ENCODE measurements around the gene ACBD3.

The ACBD3 gene

GRCh38 chr1:226187019-226187322 lies 430 bp upstream of the ACBD3 start:
- in situ Hi-C loops (cut with MboI; ENCODE audit: low pct_unique_long_range_greater_than_20kb, low sequenced_read_pairs, unreplicated experiment): loop anchor here (5.0 kb wide), 1 partner anchor 55 kb away; no protein-coding TSS in a partner anchor
- no peak for TF ChIP-seq CTCF (IDR thresholded peaks at IDR 0.05; ENCODE audit: extremely low read depth, insufficient read depth, missing control alignments)
- DNase-seq (ENCODE audit: low spot score): no peak

- no peak for DNase-seq (ENCODE audit: low spot score)
- TF ChIP-seq CTCF (IDR thresholded peaks at IDR 0.05; ENCODE audit: extremely low read depth, insufficient read depth, missing control alignments): no peak
- in situ Hi-C loops (cut with MboI; ENCODE audit: low pct_unique_long_range_greater_than_20kb, low sequenced_read_pairs, unreplicated experiment): loop anchor here (5.0 kb wide), 1 partner anchor 53 kb away; no protein-coding TSS in a partner anchor
These were observed 1.2 kb downstream of the ACBD3 start for GRCh38 chr1:226185141-226186036.

- no peak for DNase-seq (ENCODE audit: low spot score)
- TF ChIP-seq CTCF (IDR thresholded peaks at IDR 0.05; ENCODE audit: extremely low read depth, insufficient read depth, missing control alignments): peak; percentile 45
- in situ Hi-C loops (cut with MboI; ENCODE audit: low pct_unique_long_range_greater_than_20kb, low sequenced_read_pairs, unreplicated experiment): no loop called here
These were observed 4.4 kb downstream of the ACBD3 start for GRCh38 chr1:226181996-226182714.

GRCh38 chr1:226176870-226177269 lies 9.7 kb downstream of the ACBD3 start:
- no peak for DNase-seq (ENCODE audit: low spot score)
- in situ Hi-C loops (cut with MboI; ENCODE audit: low pct_unique_long_range_greater_than_20kb, low sequenced_read_pairs, unreplicated experiment): no loop called here
- no peak for TF ChIP-seq CTCF (IDR thresholded peaks at IDR 0.05; ENCODE audit: extremely low read depth, insufficient read depth, missing control alignments)

GRCh38 chr1:226172589-226172988 lies 14.0 kb downstream of the ACBD3 start:
- no peak for DNase-seq (ENCODE audit: low spot score)
- TF ChIP-seq CTCF (IDR thresholded peaks at IDR 0.05; ENCODE audit: extremely low read depth, insufficient read depth, missing control alignments): no peak
- in situ Hi-C loops (cut with MboI; ENCODE audit: low pct_unique_long_range_greater_than_20kb, low sequenced_read_pairs, unreplicated experiment): no loop called here

GRCh38 chr1:226166341-226166740 lies 20.2 kb downstream of the ACBD3 start:
- in situ Hi-C loops (cut with MboI; ENCODE audit: low pct_unique_long_range_greater_than_20kb, low sequenced_read_pairs, unreplicated experiment): no loop called here
- no peak for TF ChIP-seq CTCF (IDR thresholded peaks at IDR 0.05; ENCODE audit: extremely low read depth, insufficient read depth, missing control alignments)
- DNase-seq (ENCODE audit: low spot score): no peak
